Measurements from ENCODE around the gene RSPH1. TPM values are rescaled to one million over a fixed set of nuclear protein-coding genes. Genes with fewer than 3 reads are reported as not detected.

The RSPH1 gene
- total and polyA plus RNA-seq, 2 of the 4 experiments (the other 2 are of a cell fraction): not detected

DNA sequence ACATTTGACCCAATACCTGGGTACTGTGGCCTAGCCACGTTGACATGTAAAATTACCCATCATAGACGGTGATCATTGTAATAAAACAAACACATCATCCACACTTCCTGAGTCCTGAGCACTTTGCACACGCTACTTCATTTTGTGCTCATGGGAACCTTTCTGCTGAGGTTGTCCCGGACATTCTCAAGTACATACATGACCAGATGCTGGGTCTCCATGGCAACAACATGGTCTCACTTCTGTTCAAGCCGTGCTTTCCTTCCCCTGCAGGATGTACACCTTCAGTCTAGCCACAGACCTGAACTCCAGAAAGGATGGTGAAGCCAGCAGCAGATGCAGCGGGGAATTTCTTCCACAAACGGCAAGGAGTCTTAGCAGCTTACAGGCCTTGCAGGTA is 69.6 kb downstream of the RSPH1 start:
- H4K5ac ChIP-seq (ENCODE audit: low read depth, low read length): no peak overlapping the region
- H3K9me1 ChIP-seq (ENCODE audit: insufficient read depth, low read length): no peaks in the 10 kb centered on the region
- H4K8ac ChIP-seq (ENCODE audit: low read depth in 2 of 2, low read length in 2 of 2): no peak overlapping the region
- H3K18ac ChIP-seq (ENCODE audit: low read depth, low read length): no peak overlapping the region
- no peaks in the 10 kb centered on the region for H4K20me1 ChIP-seq (ENCODE audit: insufficient read depth, low read length)
- H2AFZ ChIP-seq (replicated peaks; ENCODE audit: low read length, poor library complexity): no peak overlapping the region
- peaks cover 12% of the 10 kb centered on the region for H3K27me3 ChIP-seq (ENCODE audit: control insufficient read depth, insufficient read depth, low read length)
- dilution Hi-C loops (cut with HindIII; ENCODE audit: low sequenced_read_pairs, unreplicated experiment): no loop called here
- H3K4ac ChIP-seq (ENCODE audit: low read depth, low read length): no peak overlapping the region
- in situ Hi-C loops (cut with MboI; ENCODE audit: low sequenced_read_pairs): no loop called here
- POLR2A ChIA-PET (ENCODE audit: unreplicated experiment): no interaction called here
- no peak overlapping the region for H2BK120ac ChIP-seq (ENCODE audit: low read depth, low read length)
- no peaks in the 10 kb centered on the region for H3K9me3 ChIP-seq (ENCODE audit: control insufficient read depth, insufficient read depth, low read length)
- ATAC-seq (ENCODE audit: low read depth) (no peak), DNase-seq (no peak)
- no peak overlapping the region for H3K23ac ChIP-seq (ENCODE audit: low read depth, low read length)
- H4K91ac ChIP-seq (ENCODE audit: insufficient read depth, low read depth, low read length): no peak overlapping the region
- H3K4me2 ChIP-seq (ENCODE audit: low read depth, low read length): no peak overlapping the region
- no peaks in the 10 kb centered on the region for H3K4me1 ChIP-seq (ENCODE audit: control insufficient read depth, insufficient read depth, low read length)
- BruUV-seq (replicated peaks): no TSS peak
- no peak overlapping the region for H2AK5ac ChIP-seq (ENCODE audit: low read depth, low read length)
- H3K4me3 ChIP-seq (ENCODE audit: insufficient read depth, low read depth, low read length): no peak overlapping the region
- no peak overlapping the region for H2BK15ac ChIP-seq (ENCODE audit: low read depth, low read length)
- intact Hi-C loops (cut with micrococcal nuclease): no loop called here
- H2AK9ac ChIP-seq (replicated peaks; ENCODE audit: low read depth, low read length, poor library complexity): no peak overlapping the region
- H2BK5ac ChIP-seq (ENCODE audit: low read depth, low read length, poor library complexity, severe bottlenecking): no peak overlapping the region
- H3K27ac ChIP-seq (ENCODE audit: insufficient read depth, low read length): no peak overlapping the region
- TF ChIP-seq NFE2L2 (IDR thresholded peaks at IDR 0.05; ENCODE audit: low read depth, low read length) (no peak), MAZ (IDR thresholded peaks at IDR 0.05; ENCODE audit: borderline replicate concordance, low read depth, low read length) (no peak), BHLHE40 (IDR thresholded peaks at IDR 0.05; ENCODE audit: low read depth, low read length) (no peak), FOS (IDR thresholded peaks at IDR 0.05; ENCODE audit: low read depth, low read length) (no peak), RFX5 (IDR thresholded peaks at IDR 0.05; ENCODE audit: low read depth, low read length) (no peak), MXI1 (IDR thresholded peaks at IDR 0.05; ENCODE audit: borderline replicate concordance, low read depth, low read length) (no peak)
- TF ChIP-seq, protein P1, sequence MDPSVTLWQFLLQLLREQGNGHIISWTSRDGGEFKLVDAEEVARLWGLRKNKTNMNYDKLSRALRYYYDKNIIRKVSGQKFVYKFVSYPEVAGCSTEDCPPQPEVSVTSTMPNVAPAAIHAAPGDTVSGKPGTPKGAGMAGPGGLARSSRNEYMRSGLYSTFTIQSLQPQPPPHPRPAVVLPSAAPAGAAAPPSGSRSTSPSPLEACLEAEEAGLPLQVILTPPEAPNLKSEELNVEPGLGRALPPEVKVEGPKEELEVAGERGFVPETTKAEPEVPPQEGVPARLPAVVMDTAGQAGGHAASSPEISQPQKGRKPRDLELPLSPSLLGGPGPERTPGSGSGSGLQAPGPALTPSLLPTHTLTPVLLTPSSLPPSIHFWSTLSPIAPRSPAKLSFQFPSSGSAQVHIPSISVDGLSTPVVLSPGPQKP (IDR thresholded peaks at IDR 0.05; ENCODE audit: borderline replicate concordance, low read depth, low read length): no peak
- no peaks in the 10 kb centered on the region for H3K36me3 ChIP-seq (ENCODE audit: control insufficient read depth, insufficient read depth, low read length)
- H3K9ac ChIP-seq (ENCODE audit: low read depth, low read length): no peak overlapping the region
- no peak overlapping the region for H2BK20ac ChIP-seq (ENCODE audit: low read depth, low read length)
- 33% methylated on average over 3 of the region's 7 CpGs; no CpG with 5 or more reads in 1 of the 2 experiments for WGBS, 2 experiments (ENCODE audit: extremely low coverage in 2 of 2, insufficient read length in 1 of 2)
- H3K14ac ChIP-seq (replicated peaks; ENCODE audit: low read depth, low read length): no peak overlapping the region
- H3K79me1 ChIP-seq (ENCODE audit: low read depth in 1 of 2, low read length in 2 of 2): no peaks in the 10 kb centered on the region
- no peak overlapping the region for H3K56ac ChIP-seq (ENCODE audit: extremely low read depth, insufficient read depth, low read length)
- CTCF ChIA-PET: no interaction called here

Data from IMR-90 (cell line).